H1 (cell line): ENCODE results near the gene TLR10. TPM values are rescaled to one million over a fixed set of nuclear protein-coding genes. Genes with fewer than 3 reads are reported as not detected.

Source experiments
- CTCF ChIA-PET: fragments of 300-600 bp; sonication (Branson Sonifier 250); formaldehyde crosslinking; loops from one replicate; lab custom pipeline; 2021; ENCODE audit not compliant: partially characterized antibody; lab: Charles Lee
- POLR2A ChIA-PET: fragments of 300-600 bp; sonication (Branson Sonifier 250); formaldehyde crosslinking; loops from one replicate; lab custom pipeline; 2021; ENCODE audit warnings: inconsistent platforms; ENCODE audit not compliant: partially characterized antibody; lab: Charles Lee
- DNase-seq, 2 experiments: peaks; one replicate each; pipeline versions ENCODE4 v3.0.0 to v3.0.0-alpha.2; 2010 to 2022; ENCODE audit warnings: low spot score in 2 of 2, low read depth in 1 of 2, mixed read lengths in 1 of 2
- FAIRE-seq: peaks from 2 replicates; lab custom pipeline; 2011; peaks lifted over from hg19 to GRCh38; lab: Jason Lieb, UNC
- H2AFZ ChIP-seq: 2 replicates; pipeline ENCODE4 v1.8.1; 2012; ENCODE audit warnings: low read length, inconsistent platforms
- H2AK5ac ChIP-seq: 2 replicates; pipeline ENCODE4 v1.6.1; 2013; ENCODE audit warnings: low read depth, low read length
- H2BK120ac ChIP-seq: replicated peaks from 2 replicates; pipeline ENCODE3; 2013; ENCODE audit warnings: low read depth, low read length, inconsistent platforms
- H2BK12ac ChIP-seq: 2 replicates; pipeline ENCODE4 v1.6.1; 2013; ENCODE audit warnings: low read depth, low read length
- H2BK15ac ChIP-seq: 2 replicates; pipeline ENCODE4 v1.6.1; 2013; ENCODE audit warnings: low read length
- H2BK20ac ChIP-seq: 2 replicates; pipeline ENCODE4 v1.6.1; 2013; ENCODE audit warnings: low read length
- H2BK5ac ChIP-seq: 2 replicates; pipeline ENCODE4 v1.6.1; 2013; ENCODE audit warnings: low read depth, low read length
- H3K14ac ChIP-seq: 2 replicates; pipeline ENCODE4 v1.6.1; 2013; ENCODE audit warnings: inconsistent platforms; ENCODE audit not compliant: insufficient read length
- H3K18ac ChIP-seq: 2 replicates; pipeline ENCODE4 v1.6.1; 2013; ENCODE audit warnings: low read length; ENCODE audit errors: extremely low read depth
- H3K23ac ChIP-seq: 2 replicates; pipeline ENCODE4 v1.6.1; 2013; ENCODE audit warnings: inconsistent platforms; ENCODE audit not compliant: insufficient read length
- H3K23me2 ChIP-seq: 2 replicates; pipeline ENCODE4 v1.6.1; 2013; ENCODE audit warnings: low read depth, low read length
- H3K27ac ChIP-seq: 2 replicates; pipeline ENCODE4 v1.6.1; 2011; ENCODE audit warnings: low read depth, low read length, inconsistent platforms
- H3K27me3 ChIP-seq, 4 experiments: replicated peaks in 1 of 4; 1 replicate in 1 of 4; 2 replicates in 3 of 4; pipeline versions ENCODE4 v1.6.1 to v1.8.1; 2011 to 2013; ENCODE audit warnings: low read length in 3 of 4, mild to moderate bottlenecking in 3 of 4, inconsistent platforms in 2 of 4, mixed read lengths in 2 of 4, moderate library complexity in 1 of 4; ENCODE audit not compliant: control insufficient read depth in 3 of 4, insufficient read depth in 3 of 4; ENCODE audit errors: extremely low read depth in 1 of 4
- H3K36me3 ChIP-seq, 4 experiments: 2 replicates each; pipeline versions ENCODE4 v1.6.1 to v1.8.1; 2011 to 2013; ENCODE audit warnings: mild to moderate bottlenecking in 4 of 4, low read length in 3 of 4, moderate library complexity in 2 of 4, control low read depth in 1 of 4, inconsistent platforms in 1 of 4; ENCODE audit not compliant: insufficient read depth in 4 of 4, control insufficient read depth in 2 of 4
- H3K4ac ChIP-seq: replicated peaks from 2 replicates; pipeline ENCODE3; 2013; ENCODE audit warnings: low read length, low read depth, mixed read lengths, inconsistent platforms; ENCODE audit not compliant: insufficient read length
- H3K4me1 ChIP-seq, 4 experiments: replicated peaks in 1 of 4; 1 replicate in 1 of 4; 2 replicates in 3 of 4; pipeline versions ENCODE4 v1.6.1 to v1.8.1; 2011 to 2013; ENCODE audit warnings: low read length in 3 of 4, inconsistent platforms in 2 of 4, mixed read lengths in 1 of 4; ENCODE audit not compliant: insufficient read depth in 4 of 4, control insufficient read depth in 3 of 4
- H3K4me2 ChIP-seq, 2 experiments: 2 replicates each; pipeline versions ENCODE4 v1.6.1 to v1.8.1; 2011 to 2013; ENCODE audit warnings: low read depth in 2 of 2, low read length in 2 of 2, control low read depth in 1 of 2, inconsistent platforms in 1 of 2, mild to moderate bottlenecking in 1 of 2; ENCODE audit not compliant: insufficient read depth in 1 of 2
- H3K4me3 ChIP-seq, 4 experiments: fragments of 200-600, 300-600 bp in 1 of 4; sonication (generic), shearing (Covaris generic), sonication (Bioruptor Twin) in 1 of 4; 2 replicates each; pipeline versions ENCODE4 v1.5.1 to v1.8.1; 2011 to 2016; ENCODE audit warnings: low read length in 4 of 4, low read depth in 3 of 4, control low read depth in 2 of 4, inconsistent platforms in 2 of 4, mild to moderate bottlenecking in 2 of 4, mixed read lengths in 1 of 4, moderate library complexity in 1 of 4; ENCODE audit not compliant: insufficient read depth in 2 of 4; ENCODE audit errors: extremely low read depth in 1 of 4
- H3K56ac ChIP-seq: replicated peaks from 2 replicates; pipeline ENCODE3; 2013; ENCODE audit warnings: low read depth, mild to moderate bottlenecking, mixed read lengths, low read length, inconsistent platforms; ENCODE audit not compliant: insufficient read length
- H3K79me1 ChIP-seq: 2 replicates; pipeline ENCODE4 v1.6.1; 2013; ENCODE audit warnings: low read depth, low read length, control low read depth
- H3K79me2 ChIP-seq, 2 experiments: 2 replicates each; pipeline versions ENCODE4 v1.6.1 to v1.8.1; 2012 to 2013; ENCODE audit warnings: low read length in 2 of 2, mild to moderate bottlenecking in 2 of 2, inconsistent platforms in 1 of 2; ENCODE audit not compliant: insufficient read depth in 2 of 2, control insufficient read depth in 1 of 2
- H3K9ac ChIP-seq, 4 experiments: replicated peaks in 1 of 4; 1 replicate in 1 of 4; 2 replicates in 3 of 4; pipeline versions ENCODE4 v1.6.1 to v1.8.1; 2011 to 2013; ENCODE audit warnings: low read depth in 3 of 4, low read length in 3 of 4, control low read depth in 2 of 4, mild to moderate bottlenecking in 2 of 4, moderate library complexity in 2 of 4, inconsistent platforms in 1 of 4; ENCODE audit errors: extremely low read depth in 1 of 4
- H3K9me3 ChIP-seq, 2 experiments: 2 replicates each; pipeline versions ENCODE4 v1.6.1 to v1.8.1; 2012 to 2013; ENCODE audit warnings: mild to moderate bottlenecking in 2 of 2, moderate library complexity in 2 of 2, control low read depth in 1 of 2, inconsistent platforms in 1 of 2, low read depth in 1 of 2, low read length in 1 of 2, mixed read lengths in 1 of 2; ENCODE audit not compliant: insufficient read depth in 2 of 2
- H4K20me1 ChIP-seq, 2 experiments: replicated peaks in 1 of 2; 2 replicates each; pipeline versions ENCODE3 to v1.8.1; 2011 to 2013; ENCODE audit warnings: inconsistent platforms in 2 of 2, low read length in 2 of 2, mild to moderate bottlenecking in 1 of 2; ENCODE audit not compliant: insufficient read depth in 2 of 2, control insufficient read depth in 1 of 2
- H4K5ac ChIP-seq: 2 replicates; pipeline ENCODE4 v1.6.1; 2013; ENCODE audit warnings: low read length, low read depth, mixed read lengths, inconsistent platforms; ENCODE audit not compliant: insufficient read length
- H4K8ac ChIP-seq: 2 replicates; pipeline ENCODE4 v1.8.0; 2013; ENCODE audit warnings: mild to moderate bottlenecking, moderate library complexity, low read length, inconsistent platforms; ENCODE audit not compliant: insufficient read depth; ENCODE audit errors: extremely low read depth
- H4K91ac ChIP-seq: replicated peaks from 2 replicates; pipeline ENCODE3; 2013; ENCODE audit warnings: low read length, mixed read lengths, inconsistent platforms; ENCODE audit not compliant: insufficient read length
- BCL11A ChIP-seq, 2 experiments: IDR thresholded peaks; one replicate each; pipeline ENCODE4 v1.6.1; 2011; ENCODE audit warnings: low read depth in 2 of 2, low read length in 2 of 2, mild to moderate bottlenecking in 2 of 2
- SUZ12 ChIP-seq: fragments of 200-600 bp; sonication (generic); IDR thresholded peaks from 2 replicates; pipeline ENCODE4 v1.6.1; 2012; ENCODE audit warnings: mild to moderate bottlenecking, inconsistent platforms, low read length, moderate library complexity, mixed read lengths
- WGBS, 2 experiments: shearing (Covaris generic) in 1 of 2; methylation state at CpG; one replicate each; pipeline versions ENCODE4 v1.1.6 to v1.1.7; 2013 to 2015; ENCODE audit warnings: low lambda C conversion rate in 2 of 2, mixed read lengths in 2 of 2, inconsistent platforms in 1 of 2, low coverage in 1 of 2, missing lambda C conversion rate in 1 of 2; ENCODE audit not compliant: insufficient replicate concordance in 2 of 2, insufficient coverage in 1 of 2, insufficient read length in 1 of 2; ENCODE audit errors: extremely low coverage in 1 of 2, missing lambda C conversion rate in 1 of 2; 5-methylcytosine and 5-hydroxymethylcytosine counted together
- polyA plus RNA-seq, 7 experiments: library from polyadenylated mRNA; depleted of rRNA in 3 of 7; stranded (reverse) in 5 of 7; unstranded in 2 of 7; fragments of >200 nt in 5 of 7; fragments of 200-250 nt in 2 of 7; gene quantifications; 1 replicate in 5 of 7; 2 replicates in 1 of 7; 4 replicates in 1 of 7; pipeline versions ENCODE4 v1.2.1 to v1.2.3, GENCODE V29; 2011 to 2013; ENCODE audit warnings: missing spikeins in 2 of 7, mixed read lengths in 2 of 7
- total RNA-seq: library from RNA; stranded (reverse); fragmentation: NEBNext Ultra II Directional; extraction: Animal tissue kit (Norgen Biotek cat#: 25700); gene quantifications from 2 replicates; pipeline ENCODE4 v1.2.1, GENCODE V29; 2021
- TF ChIP-seq, protein P1 (sequence below): IDR thresholded peaks from 2 replicates; pipeline ENCODE4 v1.6.1; 2012; ENCODE audit warnings: low read length, inconsistent platforms

Gene TLR10
- total and polyA plus RNA-seq, 2 of the 8 experiments (the other 6 are each of a cell fraction or from before 2014, with no cell fraction given): not detected

DNA sequence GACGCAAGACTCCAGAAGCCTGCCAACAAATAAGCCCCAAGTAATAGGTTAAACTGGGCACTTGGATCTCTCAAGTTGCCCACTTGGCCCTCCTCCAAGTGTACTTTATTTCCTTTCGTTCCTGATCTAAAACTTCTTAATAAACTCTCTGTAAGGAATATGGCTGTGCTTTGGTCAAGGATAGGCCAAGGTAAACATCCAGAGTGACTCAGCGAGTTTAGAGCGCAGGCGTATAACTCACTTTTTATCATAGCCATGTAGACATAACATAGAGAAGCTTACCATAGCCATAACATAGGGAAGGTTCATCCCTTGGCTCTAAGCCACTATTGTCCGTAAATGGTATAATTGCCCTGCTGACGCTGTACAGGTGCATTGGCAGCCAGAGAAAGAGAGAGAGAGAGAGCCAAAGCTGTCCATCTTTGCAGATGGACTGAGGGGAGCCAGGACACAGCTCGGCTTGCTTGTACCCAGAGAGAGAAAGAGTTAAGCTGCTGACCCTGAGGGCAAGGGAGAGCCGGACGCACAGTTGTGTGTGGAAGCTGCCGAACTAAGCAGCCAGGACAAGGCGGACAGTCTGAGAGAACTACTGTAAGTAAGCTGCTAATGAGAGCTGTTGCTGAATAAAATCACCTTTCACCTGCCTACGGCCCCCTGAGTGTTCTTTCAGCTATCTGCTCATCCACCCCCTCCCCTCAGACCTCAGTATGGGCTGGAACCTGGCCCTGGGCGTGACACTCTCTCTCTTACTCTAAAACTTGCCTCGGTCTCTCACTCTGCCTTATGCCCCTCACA is 20.0 kb upstream of the TLR10 start:
- Histone ChIP-seq H4K91ac (no peak overlapping the region), H2BK5ac (no peak overlapping the region), H3K79me2 (no peaks in the 10 kb centered on the region), H3K79me1 (no peaks in the 10 kb centered on the region), H3K27ac (no peak overlapping the region), H2BK12ac (no peak overlapping the region), H3K23me2 (no peaks in the 10 kb centered on the region), H2BK20ac (no peak overlapping the region), H3K4ac (no peak overlapping the region), H2AFZ (no peak overlapping the region), H3K9ac (no peak overlapping the region), H3K9me3 (peaks cover 12 to 20% of the 10 kb centered on the region in 2 experiments), H3K23ac (no peak overlapping the region), H3K4me2 (no peak overlapping the region), H2BK120ac (no peak overlapping the region), H3K4me3 (no peak overlapping the region), H3K14ac (no peak overlapping the region), H3K36me3 (no peaks in the 10 kb centered on the region; a peak in 1 of 8 replicates), H3K56ac (no peak overlapping the region), H4K20me1 (no peaks in the 10 kb centered on the region), H2AK5ac (no peak overlapping the region), H3K18ac (no peak overlapping the region), H3K27me3 (no peaks in the 10 kb centered on the region), H4K8ac (no peak overlapping the region), H4K5ac (no peak overlapping the region), H2BK15ac (no peak overlapping the region), H3K4me1 (no peaks in the 10 kb centered on the region)
- FAIRE-seq: no peak
- no peak for DNase-seq
- POLR2A ChIA-PET: no interaction called here
- CTCF ChIA-PET: interaction anchor here (0.7 to 3.3 kb wide), 9 partner anchors 12 to 332 kb away, joined by 3 to 26 read pairs (median 6); partner anchors contain the start of gene TLR10
- 90% methylated on average over 15 of the region's 15 CpGs; no CpG with 5 or more reads in 1 of the 2 experiments for WGBS, 2 experiments
- TF ChIP-seq SUZ12 (no peak), BCL11A (IDR thresholded peaks at IDR 0.05; ENCODE audit: low read depth in 2 of 2, low read length in 2 of 2) (no peak)
- TF ChIP-seq, protein P1, sequence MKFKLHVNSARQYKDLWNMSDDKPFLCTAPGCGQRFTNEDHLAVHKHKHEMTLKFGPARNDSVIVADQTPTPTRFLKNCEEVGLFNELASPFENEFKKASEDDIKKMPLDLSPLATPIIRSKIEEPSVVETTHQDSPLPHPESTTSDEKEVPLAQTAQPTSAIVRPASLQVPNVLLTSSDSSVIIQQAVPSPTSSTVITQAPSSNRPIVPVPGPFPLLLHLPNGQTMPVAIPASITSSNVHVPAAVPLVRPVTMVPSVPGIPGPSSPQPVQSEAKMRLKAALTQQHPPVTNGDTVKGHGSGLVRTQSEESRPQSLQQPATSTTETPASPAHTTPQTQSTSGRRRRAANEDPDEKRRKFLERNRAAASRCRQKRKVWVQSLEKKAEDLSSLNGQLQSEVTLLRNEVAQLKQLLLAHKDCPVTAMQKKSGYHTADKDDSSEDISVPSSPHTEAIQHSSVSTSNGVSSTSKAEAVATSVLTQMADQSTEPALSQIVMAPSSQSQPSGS: no peak
